Left forelimb (tissue), 1 donor: ENCODE measurements around the gene FRG1.
"Not testable (repeated sequence)": the region's sequence is repeated elsewhere in the genome, so short reads cannot be mapped to it uniquely, and the experiment has no call there.

Experiments
- DNase-seq: peaks from one replicate; pipeline ENCODE4 v3.0.0-alpha.2; 2018; ENCODE audit warnings: low spot score

The FRG1 gene

GRCh38 chr4:189940178-189941004, at the start of gene FRG1:
TSS of gene FRG1 (plus strand) at chr4:189940872. CDS start at chr4:189941010, 138 bp downstream.
- peak; percentile 98 for DNase-seq

- DNase-seq, result no peak
These were observed 43.0 kb upstream of the FRG1 start for GRCh38 chr4:189897667-189898066.

- not testable (repeated sequence) for DNase-seq
These were observed 41.1 kb upstream of the FRG1 start for GRCh38 chr4:189899481-189900015.

GRCh38 chr4:189904420-189905027, 36.1 kb upstream of the FRG1 start:
- DNase-seq, result not testable (repeated sequence)

- DNase-seq, result no peak
These were observed 28.5 kb upstream of the FRG1 start for GRCh38 chr4:189912170-189912569.

GRCh38 chr4:189917161-189917891, 23.3 kb upstream of the FRG1 start:
- DNase-seq, result no peak

- DNase-seq, result no peak
These were observed 19.6 kb upstream of the FRG1 start for GRCh38 chr4:189921058-189921457.

GRCh38 chr4:189926742-189927141, 13.9 kb upstream of the FRG1 start:
- DNase-seq, result not testable (repeated sequence)

- DNase-seq, result no peak
These were observed 356 bp downstream of the FRG1 start for GRCh38 chr4:189941005-189941450.

- DNase-seq, result not testable (repeated sequence)
These were observed 1.7 kb downstream of the FRG1 start for GRCh38 chr4:189942412-189942811.

GRCh38 chr4:189944077-189944476, 3.4 kb downstream of the FRG1 start:
- DNase-seq, result not testable (repeated sequence)

- DNase-seq, result not testable (repeated sequence)
These were observed 6.2 kb downstream of the FRG1 start for GRCh38 chr4:189946906-189947305.

- not testable (repeated sequence) for DNase-seq
These were observed 7.8 kb downstream of the FRG1 start for GRCh38 chr4:189948486-189948885.

- not testable (repeated sequence) for DNase-seq
These were observed 28.6 kb downstream of the FRG1 start for GRCh38 chr4:189969291-189969690.

- DNase-seq, result no peak
These were observed 33.0 kb downstream of the FRG1 start for GRCh38 chr4:189973646-189974045.

GRCh38 chr4:189974056-189974455, 33.4 kb downstream of the FRG1 start:
- DNase-seq, result no peak

GRCh38 chr4:189979196-189980047, 38.8 kb downstream of the FRG1 start:
- DNase-seq, result no peak

- DNase-seq, result not testable (repeated sequence)
These were observed 39.6 kb downstream of the FRG1 start for GRCh38 chr4:189980292-189980691.

- DNase-seq, result no peak
These were observed 41.3 kb downstream of the FRG1 start for GRCh38 chr4:189981970-189982369.

GRCh38 chr4:189983916-189984526, 43.3 kb downstream of the FRG1 start:
- not testable (repeated sequence) for DNase-seq

GRCh38 chr4:189984661-189985060, 44.0 kb downstream of the FRG1 start:
- DNase-seq, result not testable (repeated sequence)
